KMS-11 (cell line): ENCODE data around the gene C2orf92.

Experiments
- H2AFZ ChIP-seq: fragments of 200-600 bp; sonication (generic); 2 replicates; pipeline ENCODE4 v1.6.1; 2016; ENCODE audit warnings: antibody characterized with exemption, mixed run types, low read depth
- H3K27ac ChIP-seq: fragments of 200-600 bp; sonication (generic); 2 replicates; pipeline ENCODE4 v1.6.1; 2016; ENCODE audit warnings: mild to moderate bottlenecking, mixed run types
- H3K27me3 ChIP-seq: fragments of 200-600 bp; sonication (generic); 2 replicates; pipeline ENCODE4 v1.6.1; 2017; ENCODE audit warnings: mild to moderate bottlenecking, low read depth, mixed run types, moderate library complexity; ENCODE audit not compliant: insufficient read depth
- H3K36me3 ChIP-seq: fragments of 200-600 bp; sonication (generic); 2 replicates; pipeline ENCODE4 v1.6.1; 2017; ENCODE audit warnings: mild to moderate bottlenecking, mixed run types; ENCODE audit not compliant: insufficient read depth
- H3K4me1 ChIP-seq: fragments of 200-600 bp; sonication (generic); 2 replicates; pipeline ENCODE4 v1.6.1; 2016; ENCODE audit warnings: mild to moderate bottlenecking, low read depth, mixed run types; ENCODE audit not compliant: poor library complexity, severe bottlenecking
- H3K4me2 ChIP-seq: fragments of 200-600 bp; sonication (generic); 2 replicates; pipeline ENCODE4 v1.7.0; 2016; ENCODE audit warnings: mild to moderate bottlenecking, mixed run types
- H3K4me3 ChIP-seq: fragments of 200-600 bp; sonication (generic); IDR thresholded peaks from 2 replicates; pipeline ENCODE4 v1.6.1; 2017; ENCODE audit warnings: low read depth, low read length, mixed read lengths; ENCODE audit not compliant: insufficient read depth
- H3K79me2 ChIP-seq: fragments of 200-600 bp; sonication (generic); 2 replicates; pipeline ENCODE4 v1.6.1; 2016; ENCODE audit warnings: low read depth, mixed run types; ENCODE audit not compliant: insufficient read depth
- H3K9ac ChIP-seq: fragments of 200-600 bp; sonication (generic); 2 replicates; pipeline ENCODE4 v1.6.1; 2016; ENCODE audit warnings: mild to moderate bottlenecking, mixed run types
- H4K20me1 ChIP-seq: fragments of 200-600 bp; sonication (generic); 2 replicates; pipeline ENCODE4 v1.6.1; 2016; ENCODE audit warnings: mild to moderate bottlenecking, mixed run types; ENCODE audit not compliant: insufficient read depth
- TF ChIP-seq, protein P1 (sequence below): fragments of 200-600 bp; sonication (generic); conservative IDR thresholded peaks from 2 replicates; pipeline ENCODE4 v1.6.1; 2017; ENCODE audit warnings: low read depth, mild to moderate bottlenecking, antibody characterized with exemption, low read length, moderate library complexity, mixed read lengths

The C2orf92 gene

DNA sequence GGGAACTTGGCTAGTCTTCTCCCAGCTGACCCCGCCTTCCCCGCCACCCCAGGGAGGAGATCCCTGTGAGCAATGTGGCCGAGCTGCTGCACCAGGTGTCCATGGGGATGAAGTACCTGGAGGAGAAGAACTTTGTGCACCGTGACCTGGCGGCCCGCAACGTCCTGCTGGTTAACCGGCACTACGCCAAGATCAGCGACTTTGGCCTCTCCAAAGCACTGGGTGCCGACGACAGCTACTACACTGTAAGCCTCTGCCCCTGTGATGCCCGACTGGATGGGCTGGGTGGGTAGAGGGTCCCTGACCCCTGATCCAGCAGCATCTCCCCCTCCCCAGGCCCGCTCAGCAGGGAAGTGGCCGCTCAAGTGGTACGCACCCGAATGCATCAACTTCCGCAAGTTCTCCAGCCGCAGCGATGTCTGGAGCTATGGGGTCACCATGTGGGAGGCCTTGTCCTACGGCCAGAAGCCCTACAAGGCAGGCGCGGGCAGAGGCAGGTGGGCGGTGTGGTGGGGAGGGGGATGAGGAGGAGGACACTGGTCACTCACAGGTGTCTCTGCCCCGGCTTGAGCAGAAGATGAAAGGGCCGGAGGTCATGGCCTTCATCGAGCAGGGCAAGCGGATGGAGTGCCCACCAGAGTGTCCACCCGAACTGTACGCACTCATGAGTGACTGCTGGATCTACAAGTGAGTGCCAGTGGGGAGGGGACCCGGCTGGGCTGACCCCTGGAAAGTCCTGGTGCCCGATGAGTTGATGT lies 68.1 kb downstream of the C2orf92 start:
- no peaks in the 10 kb centered on the region for H3K4me1 ChIP-seq
- TF ChIP-seq, protein P1, sequence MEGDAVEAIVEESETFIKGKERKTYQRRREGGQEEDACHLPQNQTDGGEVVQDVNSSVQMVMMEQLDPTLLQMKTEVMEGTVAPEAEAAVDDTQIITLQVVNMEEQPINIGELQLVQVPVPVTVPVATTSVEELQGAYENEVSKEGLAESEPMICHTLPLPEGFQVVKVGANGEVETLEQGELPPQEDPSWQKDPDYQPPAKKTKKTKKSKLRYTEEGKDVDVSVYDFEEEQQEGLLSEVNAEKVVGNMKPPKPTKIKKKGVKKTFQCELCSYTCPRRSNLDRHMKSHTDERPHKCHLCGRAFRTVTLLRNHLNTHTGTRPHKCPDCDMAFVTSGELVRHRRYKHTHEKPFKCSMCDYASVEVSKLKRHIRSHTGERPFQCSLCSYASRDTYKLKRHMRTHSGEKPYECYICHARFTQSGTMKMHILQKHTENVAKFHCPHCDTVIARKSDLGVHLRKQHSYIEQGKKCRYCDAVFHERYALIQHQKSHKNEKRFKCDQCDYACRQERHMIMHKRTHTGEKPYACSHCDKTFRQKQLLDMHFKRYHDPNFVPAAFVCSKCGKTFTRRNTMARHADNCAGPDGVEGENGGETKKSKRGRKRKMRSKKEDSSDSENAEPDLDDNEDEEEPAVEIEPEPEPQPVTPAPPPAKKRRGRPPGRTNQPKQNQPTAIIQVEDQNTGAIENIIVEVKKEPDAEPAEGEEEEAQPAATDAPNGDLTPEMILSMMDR: no peak
- H3K9ac ChIP-seq: no peak overlapping the region
- H3K79me2 ChIP-seq: no peaks in the 10 kb centered on the region
- H3K4me3 ChIP-seq: no peak overlapping the region
- H3K27ac ChIP-seq: no peak overlapping the region
- H3K4me2 ChIP-seq: no peak overlapping the region
- H2AFZ ChIP-seq: no peak overlapping the region
- no peaks in the 10 kb centered on the region for H4K20me1 ChIP-seq
- no peaks in the 10 kb centered on the region for H3K36me3 ChIP-seq
- no peaks in the 10 kb centered on the region for H3K27me3 ChIP-seq

DNA sequence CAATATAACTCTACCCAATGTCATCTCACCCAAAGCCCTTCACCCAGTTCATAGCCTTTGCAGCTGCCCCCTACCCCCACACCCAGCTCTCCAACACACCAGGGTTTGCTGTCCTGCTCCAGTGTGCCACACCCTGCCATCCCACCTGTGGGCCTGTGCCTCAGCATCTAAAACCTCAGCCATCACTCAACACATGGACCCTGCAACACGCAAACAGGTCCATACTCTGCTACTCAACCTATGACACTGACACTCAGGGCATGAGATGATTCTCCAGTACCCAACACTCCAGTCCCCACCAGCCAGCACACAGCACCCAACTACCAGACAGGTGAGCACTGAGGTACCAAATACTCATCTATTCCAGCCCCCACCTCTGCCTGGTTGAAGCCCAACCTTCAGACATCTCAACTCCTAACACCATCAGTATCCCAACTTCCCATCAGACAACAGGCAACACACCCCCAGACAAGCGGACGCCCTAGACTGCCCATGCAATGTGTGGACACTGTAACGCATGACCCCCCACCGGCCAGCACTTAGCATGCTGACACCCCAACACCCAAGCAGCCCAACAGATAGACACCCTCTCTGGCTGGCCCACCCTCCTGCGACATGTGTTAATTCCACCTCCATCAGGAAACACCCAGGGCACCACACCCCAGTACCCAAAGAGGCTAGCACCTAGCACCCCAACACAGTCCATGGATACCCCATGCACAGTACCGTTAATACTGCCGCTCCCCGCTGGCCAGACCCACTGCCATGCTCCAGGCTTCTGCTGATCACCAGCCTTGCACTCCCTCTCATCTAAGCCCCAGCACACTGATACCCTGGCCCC lies 68.9 kb downstream of the C2orf92 start:
- H3K4me3 ChIP-seq: no peak overlapping the region
- no peak overlapping the region for H2AFZ ChIP-seq
- no peaks in the 10 kb centered on the region for H3K36me3 ChIP-seq
- H3K9ac ChIP-seq: no peak overlapping the region
- H3K27ac ChIP-seq: no peak overlapping the region
- H3K79me2 ChIP-seq: no peaks in the 10 kb centered on the region
- H3K4me1 ChIP-seq: no peaks in the 10 kb centered on the region
- TF ChIP-seq, protein P1: no peak
- no peaks in the 10 kb centered on the region for H3K27me3 ChIP-seq
- H3K4me2 ChIP-seq: no peak overlapping the region
- H4K20me1 ChIP-seq: no peaks in the 10 kb centered on the region

DNA sequence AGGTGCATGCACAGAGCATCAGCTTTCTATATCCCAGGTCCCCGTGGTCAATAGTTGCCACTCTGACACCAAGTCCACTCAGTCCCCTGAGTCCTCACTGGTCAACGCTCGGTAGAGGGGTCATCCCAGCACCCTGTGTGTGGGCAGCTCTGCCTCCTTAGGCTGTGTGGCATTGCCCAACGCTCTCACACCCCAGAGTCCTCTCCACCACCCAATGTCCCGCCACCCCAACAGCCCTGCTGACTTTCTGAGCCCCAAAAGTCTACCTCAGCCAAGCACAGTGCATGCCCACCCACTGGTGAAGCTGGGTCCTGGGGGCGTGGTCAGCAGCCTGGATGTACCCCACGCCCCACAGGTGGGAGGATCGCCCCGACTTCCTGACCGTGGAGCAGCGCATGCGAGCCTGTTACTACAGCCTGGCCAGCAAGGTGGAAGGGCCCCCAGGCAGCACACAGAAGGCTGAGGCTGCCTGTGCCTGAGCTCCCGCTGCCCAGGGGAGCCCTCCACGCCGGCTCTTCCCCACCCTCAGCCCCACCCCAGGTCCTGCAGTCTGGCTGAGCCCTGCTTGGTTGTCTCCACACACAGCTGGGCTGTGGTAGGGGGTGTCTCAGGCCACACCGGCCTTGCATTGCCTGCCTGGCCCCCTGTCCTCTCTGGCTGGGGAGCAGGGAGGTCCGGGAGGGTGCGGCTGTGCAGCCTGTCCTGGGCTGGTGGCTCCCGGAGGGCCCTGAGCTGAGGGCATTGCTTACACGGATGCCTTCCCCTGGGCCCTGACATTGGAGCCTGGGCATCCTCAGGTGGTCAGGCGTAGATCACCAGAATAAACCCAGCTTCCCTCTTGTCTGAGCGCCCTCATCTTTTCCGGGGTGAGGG lies 69.7 kb downstream of the C2orf92 start:
- H4K20me1 ChIP-seq: no peaks in the 10 kb centered on the region
- H3K9ac ChIP-seq: no peak overlapping the region
- H3K36me3 ChIP-seq: no peaks in the 10 kb centered on the region
- H3K27ac ChIP-seq: no peak overlapping the region
- H3K4me1 ChIP-seq: no peaks in the 10 kb centered on the region
- H3K4me3 ChIP-seq: no peak overlapping the region
- H3K79me2 ChIP-seq: no peaks in the 10 kb centered on the region
- no peaks in the 10 kb centered on the region for H3K27me3 ChIP-seq
- TF ChIP-seq, protein P1: no peak
- no peak overlapping the region for H2AFZ ChIP-seq
- H3K4me2 ChIP-seq: no peak overlapping the region

DNA sequence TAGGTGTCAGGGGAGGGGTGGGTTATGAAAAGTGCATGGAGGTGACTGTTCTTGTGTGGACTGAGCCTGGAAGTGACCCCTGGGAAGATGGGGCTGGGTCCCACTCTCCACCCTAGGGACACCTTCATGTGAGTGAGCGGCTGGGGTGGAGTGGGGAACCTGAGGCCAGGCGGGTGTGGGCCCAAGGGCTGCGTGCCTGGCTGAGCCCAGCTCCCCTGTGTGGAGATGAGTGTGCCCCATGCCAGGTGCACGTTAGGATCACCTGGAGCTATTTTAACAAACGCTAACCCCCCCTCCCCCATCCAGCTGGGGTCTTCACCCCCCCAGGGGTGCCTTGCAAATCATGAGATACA lies 70.4 kb downstream of the C2orf92 start:
- no peaks in the 10 kb centered on the region for H3K36me3 ChIP-seq
- H3K9ac ChIP-seq: no peak overlapping the region
- no peak overlapping the region for H3K27ac ChIP-seq
- H3K4me2 ChIP-seq: no peak overlapping the region
- no peaks in the 10 kb centered on the region for H3K27me3 ChIP-seq
- H3K4me1 ChIP-seq: no peaks in the 10 kb centered on the region
- no peaks in the 10 kb centered on the region for H4K20me1 ChIP-seq
- TF ChIP-seq, protein P1: no peak
- H3K79me2 ChIP-seq: no peaks in the 10 kb centered on the region
- no peak overlapping the region for H2AFZ ChIP-seq
- no peak overlapping the region for H3K4me3 ChIP-seq
